GM19468 (cell line): Measurements from ENCODE around the gene SLC25A10.
"Not testable (repeated sequence)": the region's sequence is repeated elsewhere in the genome, so short reads cannot be mapped to it uniquely, and the experiment has no call there.

Source experiments
- ATAC-seq: cut with Tn5 transposase; IDR thresholded peaks from one replicate; pipeline ENCODE4 v1.9.1; 2021; ENCODE audit warnings: mild to moderate bottlenecking, moderate library complexity, moderate number of reproducible peaks; ENCODE audit not compliant: unreplicated experiment; ENCODE audit errors: extremely low read depth

Gene SLC25A10

DNA sequence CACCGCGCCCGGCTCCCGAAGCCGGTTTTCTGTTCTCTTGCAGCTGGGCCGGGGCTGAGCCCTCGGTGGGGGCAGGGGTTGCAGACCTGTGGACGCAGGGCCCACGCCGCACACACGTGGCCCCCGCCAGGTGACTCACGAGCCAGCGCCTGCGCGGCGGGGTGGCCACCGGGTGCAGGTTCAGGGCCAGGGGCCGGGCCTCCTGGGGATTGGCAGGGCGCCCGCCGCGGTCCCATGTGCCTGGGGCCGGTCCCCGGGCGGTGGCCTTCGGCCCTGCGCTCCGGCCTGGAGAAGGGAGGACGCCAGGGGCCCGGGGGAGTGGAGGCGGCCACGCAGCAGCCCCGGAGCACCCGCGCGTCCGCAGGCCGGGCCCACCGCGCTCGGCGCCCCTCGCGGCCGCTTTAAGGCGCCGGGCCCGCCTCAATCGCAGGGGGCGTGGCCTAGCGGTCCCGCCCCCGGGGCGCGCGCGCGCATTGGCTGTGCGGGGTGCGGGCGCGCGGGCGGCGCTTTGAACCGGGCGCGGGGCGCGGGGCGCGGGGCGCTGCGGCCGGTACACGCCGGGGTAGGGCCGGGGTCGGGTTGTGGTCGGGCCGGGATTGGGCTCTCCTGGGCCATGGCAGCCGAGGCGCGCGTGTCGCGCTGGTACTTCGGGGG is at the start of gene SLC25A10:
TSS of gene SLC25A10 (plus strand) at position 471 of the 654 bp plus-strand sequence. CDS start at position 614, 143 bp downstream.
- ATAC-seq, result peak; percentile 31

- no peak for ATAC-seq
These were observed 48.0 kb upstream of the SLC25A10 start for GRCh38 chr17:81664051-81664470.

DNA sequence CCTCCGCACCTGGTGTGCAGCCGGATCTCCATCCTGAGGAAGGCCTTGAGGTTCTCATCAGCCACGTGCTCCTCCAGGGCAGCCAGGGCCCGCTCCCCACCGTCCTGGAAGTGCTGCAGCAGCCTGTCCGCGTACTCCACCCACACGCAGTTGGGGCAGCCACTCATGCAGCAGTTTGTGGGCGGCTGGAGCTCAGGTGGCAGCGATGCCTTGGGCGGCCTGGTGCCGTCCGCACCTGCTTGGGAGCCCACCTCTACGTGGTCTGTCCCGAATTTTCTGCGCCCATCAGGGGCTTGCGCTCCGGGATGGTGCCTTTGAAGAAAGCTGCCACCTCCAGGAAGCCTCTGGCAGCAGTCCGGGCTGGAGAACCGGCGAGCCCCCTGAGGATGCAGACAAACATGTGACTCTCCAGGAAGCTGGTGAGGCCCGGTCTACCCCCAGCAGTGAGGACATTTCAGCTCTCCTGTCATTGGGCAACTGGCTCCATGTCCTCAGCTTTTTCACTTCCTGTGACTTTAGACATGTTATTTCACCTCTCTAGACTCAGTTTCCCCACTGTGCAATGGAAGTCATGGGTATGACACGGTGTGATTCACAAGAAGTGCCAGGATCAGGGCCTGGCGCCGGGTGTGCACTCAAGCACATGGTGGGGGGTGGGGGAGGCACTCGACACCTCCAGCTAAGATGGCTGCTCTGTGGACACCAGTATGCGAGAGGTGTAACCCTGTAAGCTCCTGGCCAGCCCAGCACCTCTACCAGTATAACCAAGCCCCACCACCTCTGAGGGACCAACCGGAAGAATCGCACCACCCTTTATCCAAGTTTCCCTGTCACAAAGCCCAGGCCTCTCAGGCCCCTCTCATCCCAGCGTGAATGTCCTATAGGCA is 46.6 kb upstream of the SLC25A10 start:
- ATAC-seq, result no peak

DNA sequence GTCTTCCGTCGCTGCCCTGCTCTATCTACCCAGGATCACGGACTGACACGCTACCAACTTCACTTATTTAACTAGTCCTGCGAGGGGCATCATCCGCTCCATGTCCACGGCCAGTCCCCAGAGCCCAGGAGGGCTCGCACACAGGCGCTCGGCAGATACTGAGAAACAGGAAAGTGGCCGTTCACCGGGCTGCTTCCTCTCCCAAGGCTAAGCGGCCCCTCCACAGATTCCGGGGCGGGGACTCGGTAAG is 46.1 kb upstream of the SLC25A10 start:
- no peak for ATAC-seq

DNA sequence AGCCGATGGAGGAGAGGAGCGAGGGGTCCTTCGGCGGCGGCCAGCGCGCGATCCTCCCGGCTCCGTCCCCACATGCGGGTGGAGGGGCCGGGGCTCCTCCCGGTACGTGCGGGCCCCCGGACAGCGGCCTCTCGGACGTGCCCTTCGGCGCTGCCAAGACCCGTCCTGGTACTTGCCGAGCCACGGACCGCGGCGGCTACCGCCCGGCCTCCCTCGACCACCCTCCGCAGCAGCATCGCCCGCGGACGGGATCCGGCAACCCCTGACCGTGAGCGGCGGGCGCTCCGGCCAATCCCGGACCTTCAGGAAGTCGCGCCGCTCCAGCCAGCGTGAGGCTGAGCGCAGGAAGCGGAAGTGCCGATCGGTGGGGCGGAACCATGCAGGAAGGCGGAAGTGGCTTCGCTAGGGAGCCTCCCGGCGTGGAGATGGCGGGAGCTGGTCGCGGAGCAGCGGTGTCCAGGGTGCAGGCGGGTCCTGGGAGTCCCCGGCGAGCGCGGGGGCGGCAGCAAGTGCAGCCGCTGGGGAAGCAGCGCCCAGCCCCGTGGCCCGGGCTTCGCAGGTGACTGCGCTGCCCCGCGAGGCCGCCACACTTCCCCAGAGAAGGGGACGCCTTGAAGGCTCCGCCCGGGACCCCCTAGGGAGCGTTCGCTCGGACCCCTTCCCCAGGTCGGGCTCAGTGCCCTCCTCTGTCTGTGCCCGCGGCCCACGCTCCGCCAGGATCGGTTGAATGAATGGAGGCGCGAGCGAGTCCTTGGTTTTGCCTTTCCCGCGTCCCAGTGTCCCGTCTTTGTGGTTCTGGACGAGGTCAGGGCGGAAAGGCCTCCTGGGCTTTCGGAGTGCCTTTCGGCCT is 45.5 kb upstream of the SLC25A10 start, which contains the start of the genes CCDC137 and OXLD1:
TSS of gene CCDC137 (plus strand) at position 396 of the 850 bp plus-strand sequence. CDS start at position 426, 30 bp downstream.
TSS of gene OXLD1 (minus strand) at position 264 of the 850 bp plus-strand sequence. CDS start at position 236, 28 bp downstream.
- peak; percentile 92 for ATAC-seq

- ATAC-seq, result no peak
These were observed 44.3 kb upstream of the SLC25A10 start for GRCh38 chr17:81667754-81668153.

- ATAC-seq, result no peak
These were observed 39.6 kb upstream of the SLC25A10 start for GRCh38 chr17:81672504-81672903.

DNA sequence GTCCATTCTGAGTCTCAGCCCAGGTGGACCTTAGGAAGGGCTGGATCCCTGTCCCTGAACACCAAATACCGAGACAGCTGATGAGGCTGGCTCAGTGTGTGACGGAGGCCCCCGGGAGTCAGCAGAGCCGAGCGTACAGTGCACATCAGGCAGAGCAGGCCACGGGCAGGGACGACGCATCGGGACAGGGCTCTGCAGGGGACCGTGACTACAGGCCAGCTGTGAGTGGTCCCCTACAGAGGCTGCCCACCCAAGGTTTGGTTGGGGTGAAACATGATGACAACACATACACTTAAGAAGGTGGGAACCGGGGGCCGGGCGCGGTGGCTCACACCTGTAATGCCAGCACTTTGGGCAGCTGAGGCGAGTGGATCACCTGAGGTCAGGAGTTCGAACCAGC is 39.1 kb upstream of the SLC25A10 start:
- ATAC-seq, result no peak

DNA sequence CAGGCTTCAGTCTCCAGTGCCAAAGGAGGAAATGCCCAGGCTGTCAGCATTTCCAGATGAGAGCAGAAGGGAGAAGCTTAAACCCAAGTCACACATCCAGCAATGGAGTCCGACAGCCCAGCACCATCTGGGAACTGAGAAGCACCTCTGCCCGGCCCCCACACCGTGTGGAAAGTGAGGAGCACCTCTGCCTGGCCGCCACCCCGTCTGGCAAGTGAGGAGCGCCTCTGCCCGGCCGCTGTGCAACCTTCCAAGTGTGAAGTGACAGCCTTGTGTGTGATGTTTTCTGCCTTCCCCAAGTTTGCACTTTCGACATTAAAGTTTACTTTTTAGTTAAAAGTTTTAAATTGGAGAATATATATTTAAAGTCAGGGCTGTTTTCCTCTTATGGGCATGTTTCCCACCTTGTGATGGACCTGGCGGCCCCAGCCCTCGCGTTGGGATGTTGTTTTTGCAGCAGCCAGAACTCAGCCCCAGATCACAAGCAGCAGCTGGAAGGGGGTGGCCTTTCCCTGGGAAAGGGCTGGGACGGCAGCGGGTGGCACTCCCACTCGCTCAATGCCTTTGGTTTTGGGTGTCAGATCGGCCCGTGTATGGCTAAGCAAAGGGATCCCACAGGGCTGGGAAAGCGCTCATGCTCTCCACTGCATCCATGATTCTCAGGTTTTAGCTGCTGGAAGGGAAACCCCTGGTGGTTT is 38.4 kb upstream of the SLC25A10 start:
- ATAC-seq, result no peak

DNA sequence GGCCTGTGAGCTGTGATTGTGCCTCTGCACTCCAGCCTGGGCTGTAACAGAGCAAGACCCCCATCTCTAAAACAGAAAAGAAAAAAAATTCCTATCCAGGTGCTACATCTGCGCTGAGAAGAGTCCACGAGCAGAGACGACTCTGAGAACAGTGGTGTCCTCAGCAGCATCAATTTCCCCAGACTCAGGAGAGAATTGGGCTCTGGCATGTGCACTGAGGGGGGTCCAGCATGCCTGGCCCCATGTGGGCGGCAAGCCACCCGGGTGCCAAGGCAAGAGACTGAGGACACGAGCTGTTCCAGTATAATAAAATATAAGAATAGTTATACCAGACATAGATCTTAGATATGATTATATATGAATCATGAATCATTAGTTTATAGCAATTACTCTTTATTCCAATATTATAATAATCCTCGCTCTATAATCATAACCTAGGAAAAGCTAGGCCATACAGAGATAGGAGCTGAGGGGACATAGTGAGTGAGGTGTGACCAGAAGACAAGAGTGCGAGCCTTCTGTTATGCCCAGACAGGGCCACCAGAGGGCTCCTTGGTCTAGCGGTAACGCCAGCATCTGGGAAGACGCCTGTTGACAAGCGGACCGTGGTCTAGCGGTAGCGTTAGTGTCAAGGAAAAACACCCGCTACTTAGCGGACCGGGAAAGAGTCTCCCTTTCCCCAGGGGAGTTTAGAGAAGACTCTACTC is 36.4 kb upstream of the SLC25A10 start:
- ATAC-seq, result not testable (repeated sequence)

DNA sequence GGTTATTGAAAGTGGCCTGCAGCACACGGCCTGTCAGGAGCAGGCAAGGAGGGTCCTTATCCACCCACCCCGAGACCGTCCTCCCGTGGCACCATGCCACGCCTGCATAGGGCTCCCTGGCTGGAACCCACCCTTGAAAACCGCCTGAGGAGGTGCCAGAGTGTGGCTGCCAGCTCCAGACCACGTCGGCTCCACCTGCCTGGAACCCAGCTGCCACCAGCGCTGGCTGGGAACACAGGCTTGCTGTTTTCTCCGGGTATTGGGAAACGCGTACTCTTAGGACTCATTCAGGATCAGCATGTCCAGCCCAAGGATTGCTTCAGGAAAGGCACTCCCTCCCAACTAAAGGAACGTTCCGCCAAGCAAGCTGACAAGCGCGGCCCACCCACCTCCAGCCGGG is 35.2 kb upstream of the SLC25A10 start:
- ATAC-seq, result no peak

- no peak for ATAC-seq
These were observed 31.9 kb upstream of the SLC25A10 start for GRCh38 chr17:81680150-81680549.

GRCh38 chr17:81681672-81682071 is 30.4 kb upstream of the SLC25A10 start:
- ATAC-seq, result no peak

DNA sequence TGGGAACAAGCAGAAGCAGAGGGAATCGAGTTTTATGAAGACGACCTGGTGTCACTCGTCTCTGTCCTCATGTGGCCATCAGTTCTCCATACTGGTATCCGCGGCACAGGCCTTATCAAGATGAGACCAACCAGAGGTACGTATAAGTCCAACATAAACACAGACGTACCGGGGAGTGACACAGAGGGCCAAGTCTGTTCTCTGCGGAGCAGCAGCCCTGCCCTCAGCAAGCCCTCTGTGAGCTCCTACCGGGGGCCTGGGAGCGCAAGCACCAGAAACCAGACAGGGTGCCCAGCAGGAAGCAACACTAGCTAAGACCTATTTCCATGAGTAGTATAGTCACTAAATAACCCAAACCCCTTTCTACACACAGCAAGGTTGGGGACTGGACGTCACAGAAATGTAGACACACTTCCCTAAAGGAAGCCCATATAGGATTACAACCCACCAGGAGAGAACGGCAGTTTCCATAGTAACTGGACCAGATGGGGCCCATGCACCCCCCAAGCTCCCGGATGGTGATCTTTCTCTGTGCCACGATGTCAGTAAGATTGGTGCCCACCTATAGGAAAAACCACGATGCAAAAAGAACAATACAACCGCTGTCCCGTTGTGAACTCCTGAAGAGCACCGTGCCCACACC is 29.4 kb upstream of the SLC25A10 start:
- ATAC-seq, result no peak

DNA sequence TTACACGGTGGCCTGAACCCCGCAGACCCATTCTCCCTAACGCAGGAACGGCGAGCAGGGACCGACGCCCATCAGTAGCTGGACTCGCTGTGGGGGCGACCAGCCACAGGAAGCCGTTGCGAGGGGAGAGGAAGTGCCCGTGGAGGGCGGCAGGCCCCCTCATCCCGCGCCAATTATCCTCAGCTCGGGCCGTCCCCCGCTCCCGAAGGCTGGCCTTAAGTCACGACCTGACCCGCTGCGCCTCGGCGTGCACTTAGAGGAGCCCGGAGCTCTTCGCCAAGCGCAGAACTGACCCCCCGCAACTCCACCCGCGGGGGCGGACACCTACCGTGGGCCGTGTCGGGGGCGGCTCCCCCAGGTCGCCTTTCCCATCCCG is 28.9 kb upstream of the SLC25A10 start:
- ATAC-seq, result no peak

DNA sequence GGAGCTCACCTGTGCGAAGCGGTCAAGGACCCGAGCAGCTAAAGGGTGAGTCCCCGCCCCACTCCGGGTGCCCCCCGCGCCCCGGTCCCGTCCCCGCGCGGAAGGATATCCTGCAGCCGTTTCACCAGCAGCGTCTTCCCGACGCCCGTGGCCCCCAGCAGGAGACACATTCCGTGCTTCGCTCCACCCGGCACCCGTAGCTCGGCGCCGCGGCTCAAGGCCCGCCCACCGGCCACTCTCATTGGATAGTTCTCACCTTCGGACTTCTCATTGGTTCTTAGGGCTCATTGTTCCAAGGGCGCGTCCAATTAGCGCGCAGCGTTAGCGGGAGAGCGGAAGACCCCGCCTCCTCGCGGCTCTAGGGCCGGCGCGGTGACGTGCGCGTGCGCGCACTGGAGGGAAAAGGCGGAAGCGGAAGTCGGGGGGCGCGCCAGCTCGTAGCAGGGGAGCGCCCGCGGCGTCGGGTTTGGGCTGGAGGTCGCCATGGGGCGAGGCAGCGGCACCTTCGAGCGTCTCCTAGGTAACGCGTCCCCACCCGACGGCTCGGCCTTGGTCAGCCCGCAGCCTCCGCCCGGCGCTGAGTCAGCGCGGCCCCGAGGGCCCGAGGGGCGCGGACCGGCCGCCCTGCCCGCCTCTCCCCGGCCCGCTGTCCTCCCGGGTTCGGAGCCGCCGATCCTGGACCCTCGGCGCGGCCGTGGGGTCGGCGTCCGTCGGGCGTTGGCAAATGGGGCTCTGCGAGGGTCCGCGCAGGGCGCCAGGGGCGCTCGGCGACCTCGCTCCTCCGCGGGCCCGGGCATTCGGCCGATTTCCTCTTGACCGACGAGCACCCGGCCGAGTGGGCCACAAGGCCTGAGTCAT is 28.3 kb upstream of the SLC25A10 start, which contains the start of the genes ARL16 and HGS:
TSS of gene ARL16 (minus strand) at position 214 of the 858 bp plus-strand sequence. CDS start at position 170, 44 bp downstream.
TSS of gene HGS (plus strand) at position 428 of the 858 bp plus-strand sequence. CDS start at position 484, 56 bp downstream.
- peak; percentile 80 for ATAC-seq

DNA sequence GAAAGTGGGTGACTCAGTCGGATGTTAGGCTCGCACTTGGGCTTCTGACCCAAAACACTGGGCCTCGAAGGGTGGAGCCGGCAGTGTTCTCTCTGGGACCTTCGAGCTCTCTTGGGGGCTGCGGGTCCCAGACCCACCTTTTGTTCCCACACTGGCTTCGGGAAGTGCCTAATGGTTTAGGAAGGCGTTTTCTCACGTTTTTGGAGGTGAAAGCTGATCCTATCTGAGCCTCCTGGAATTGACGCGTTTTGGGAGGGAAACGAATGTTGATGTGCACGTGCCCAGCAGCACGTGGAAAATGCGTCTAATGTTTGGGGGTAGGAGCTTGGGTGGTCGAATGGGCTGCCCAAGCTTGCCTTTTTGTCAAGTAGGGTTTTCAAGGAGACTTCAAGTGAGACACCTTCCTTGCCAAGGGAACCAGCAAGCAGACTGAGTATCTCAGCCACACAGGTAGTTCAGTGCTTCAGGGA is 27.6 kb upstream of the SLC25A10 start:
- no peak for ATAC-seq

GRCh38 chr17:81685108-81685507 is 27.0 kb upstream of the SLC25A10 start:
- ATAC-seq, result no peak
